Loucy (cell line): ENCODE data around the gene CCDC184.

Experiments
- EZH2phosphoT487 ChIP-seq: fragments of 200-600 bp; IDR thresholded peaks from 2 replicates; pipeline ENCODE4 v1.6.1; 2018; ENCODE audit warnings: antibody characterized with exemption, mild to moderate bottlenecking, moderate library complexity, borderline replicate concordance
- TF ChIP-seq, protein P1 (sequence below): fragments of 200-600 bp; sonication (generic); conservative IDR thresholded peaks from 2 replicates; pipeline ENCODE4 v1.5.1; 2014; ENCODE audit warnings: mild to moderate bottlenecking, antibody characterized with exemption, low read length

- TF ChIP-seq, protein P1, sequence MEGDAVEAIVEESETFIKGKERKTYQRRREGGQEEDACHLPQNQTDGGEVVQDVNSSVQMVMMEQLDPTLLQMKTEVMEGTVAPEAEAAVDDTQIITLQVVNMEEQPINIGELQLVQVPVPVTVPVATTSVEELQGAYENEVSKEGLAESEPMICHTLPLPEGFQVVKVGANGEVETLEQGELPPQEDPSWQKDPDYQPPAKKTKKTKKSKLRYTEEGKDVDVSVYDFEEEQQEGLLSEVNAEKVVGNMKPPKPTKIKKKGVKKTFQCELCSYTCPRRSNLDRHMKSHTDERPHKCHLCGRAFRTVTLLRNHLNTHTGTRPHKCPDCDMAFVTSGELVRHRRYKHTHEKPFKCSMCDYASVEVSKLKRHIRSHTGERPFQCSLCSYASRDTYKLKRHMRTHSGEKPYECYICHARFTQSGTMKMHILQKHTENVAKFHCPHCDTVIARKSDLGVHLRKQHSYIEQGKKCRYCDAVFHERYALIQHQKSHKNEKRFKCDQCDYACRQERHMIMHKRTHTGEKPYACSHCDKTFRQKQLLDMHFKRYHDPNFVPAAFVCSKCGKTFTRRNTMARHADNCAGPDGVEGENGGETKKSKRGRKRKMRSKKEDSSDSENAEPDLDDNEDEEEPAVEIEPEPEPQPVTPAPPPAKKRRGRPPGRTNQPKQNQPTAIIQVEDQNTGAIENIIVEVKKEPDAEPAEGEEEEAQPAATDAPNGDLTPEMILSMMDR: no peak
- TF ChIP-seq EZH2phosphoT487: no peak
Measured at GRCh38 chr12:48164451-48164850, 19.0 kb upstream of the CCDC184 start.
